Ovary (tissue), 9 donors: Measurements from ENCODE around the gene ZNF473. TPM values are rescaled to one million over a fixed set of nuclear protein-coding genes. Genes with fewer than 3 reads are reported as not detected.

ENCODE experiments used
- DNase-seq, 5 donors: peaks; one replicate each; pipeline ENCODE4 v3.0.0-alpha.2; 2019 to 2020
- H3K27ac ChIP-seq, 2 donors: fragments of 200-600 bp; one replicate each; pipeline versions ENCODE4 v1.5.1 to v1.8.0; 2019 to 2022
- H3K27me3 ChIP-seq: fragments of 200-600 bp; one replicate; pipeline ENCODE4 v1.8.0; 2022
- H3K36me3 ChIP-seq: fragments of 200-600 bp; sonication (generic); one replicate; pipeline ENCODE4 v1.5.1; 2019
- H3K4me1 ChIP-seq: one replicate; pipeline ENCODE4 v1.8.1; 2013; ENCODE audit warnings: mild to moderate bottlenecking, moderate library complexity; ENCODE audit not compliant: insufficient read depth
- H3K4me3 ChIP-seq: fragments of 200-600 bp; sonication (generic); one replicate; pipeline ENCODE4 v1.5.1; 2017
- H3K9me3 ChIP-seq, 2 donors: fragments of 200-600 bp in 1 of 2; sonication (generic) in 1 of 2; one replicate each; pipeline versions ENCODE4 v1.5.1 to v1.8.1; 2013 to 2019; ENCODE audit warnings: mild to moderate bottlenecking in 1 of 2, moderate library complexity in 1 of 2
- EP300 ChIP-seq: sonication (generic); formaldehyde crosslinking; IDR thresholded peaks from one replicate; pipeline ENCODE4 v1.6.1; 2017; ENCODE audit warnings: antibody characterized with exemption
- POLR2A ChIP-seq: fragments of 450-650 bp; IDR thresholded peaks from one replicate; pipeline ENCODE4 v1.6.1; 2017; ENCODE audit warnings: antibody characterized with exemption, mild to moderate bottlenecking, moderate library complexity
- WGBS, 3 donors: extraction: QIAGEN DNeasy Blood & Tissue Kit in 1 of 3; methylation state at CpG; one replicate each; pipeline versions ENCODE4 v1.1.5 to v1.1.7; 2013 to 2017; 5-methylcytosine and 5-hydroxymethylcytosine counted together
- intact Hi-C, 4 donors: fragments of 100-400 bp; cut with DNase I; formaldehyde crosslinking; loops; one replicate each; pipeline versions ENCODE4 v1.11.0 to v1.15.1; 2022 to 2023
- polyA plus RNA-seq, 2 donors: library from polyadenylated mRNA; stranded (reverse); fragments of 200-250 nt in 1 of 2; fragments of 350-450 nt in 1 of 2; fragmentation: Illumina TruSeq in 1 of 2; extraction: RNeasy Lipid Tissue Mini Kit (QIAGEN cat#74804) in 1 of 2; gene quantifications; one replicate each; pipeline ENCODE4 v1.2.3, GENCODE V29; 2013 to 2014
- total RNA-seq, 7 donors: library from RNA; depleted of rRNA in 2 of 7; stranded (reverse); fragments of >200 nt in 2 of 7; fragmentation: NEBNext Ultra II Directional in 3 of 7; extraction: Animal tissue kit (Norgen Biotek cat#: 25700) in 3 of 7; gene quantifications; one replicate each; pipeline versions ENCODE4 v1.1.0 to v1.2.4, GENCODE V29; 2016 to 2023
- TF ChIP-seq, protein P1 (sequence below), 3 donors: fragments of 450-650 bp in 2 of 3; fragments of 200-600 bp in 1 of 3; IDR thresholded peaks; one replicate each; pipeline versions ENCODE4 v1.5.1 to v1.8.0; 2016 to 2022; ENCODE audit warnings: antibody characterized with exemption in 3 of 3, mild to moderate bottlenecking in 1 of 3
- donor health status: DM: no; HTN: no; CAD: no; lungs with moderate emphysema.
- donor health status: DM: no; HTN: no; CAD: no.
- donor health status: Bipolar disorder and iron deficiency.
- donor health status: DM: yes; HTN: yes; CAD: no.
- donor health status: DM: no; HTN: no; CAD: no.
- donor health status: DM: yes; HTN: yes; CAD: no.

Gene ZNF473
- total and polyA plus RNA-seq, 9 donors: 2.1 to 12.1 (median 7.7) TPM

DNA sequence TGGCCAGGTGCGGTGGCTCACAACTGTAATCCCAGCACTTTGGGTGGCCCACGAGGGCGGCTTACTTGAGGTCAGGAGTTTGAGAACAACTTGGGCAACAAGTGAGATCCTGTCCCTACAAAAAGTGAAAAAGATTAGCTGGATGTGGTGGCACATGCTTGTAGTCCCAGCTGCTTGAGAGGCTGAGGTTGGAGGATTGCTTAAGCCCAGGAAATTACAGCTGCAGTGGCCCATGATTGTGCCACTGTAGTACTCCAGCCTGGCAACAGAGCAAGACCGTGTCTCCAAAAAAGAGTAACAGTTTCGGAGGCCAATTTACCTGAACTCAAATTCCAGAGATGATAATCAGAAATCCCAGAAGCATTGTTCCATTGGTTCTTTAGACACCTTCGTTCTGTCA, 4.4 kb downstream of the ZNF473 start:
- Histone ChIP-seq H3K4me3 (no peak overlapping the region), H3K36me3 (no peaks in the 10 kb centered on the region), H3K27ac (no peak overlapping the region), H3K9me3 (peaks cover 0 to 5% of the 10 kb centered on the region in 2 donors), H3K27me3 (no peaks in the 10 kb centered on the region), H3K4me1 (peaks cover 6% of the 10 kb centered on the region)
- WGBS, 3 donors: 80 to 91% (median 89%) methylated on average over 6 of the region's 6 CpGs
- TF ChIP-seq POLR2A (no peak), EP300 (no peak)
- TF ChIP-seq, protein P1, sequence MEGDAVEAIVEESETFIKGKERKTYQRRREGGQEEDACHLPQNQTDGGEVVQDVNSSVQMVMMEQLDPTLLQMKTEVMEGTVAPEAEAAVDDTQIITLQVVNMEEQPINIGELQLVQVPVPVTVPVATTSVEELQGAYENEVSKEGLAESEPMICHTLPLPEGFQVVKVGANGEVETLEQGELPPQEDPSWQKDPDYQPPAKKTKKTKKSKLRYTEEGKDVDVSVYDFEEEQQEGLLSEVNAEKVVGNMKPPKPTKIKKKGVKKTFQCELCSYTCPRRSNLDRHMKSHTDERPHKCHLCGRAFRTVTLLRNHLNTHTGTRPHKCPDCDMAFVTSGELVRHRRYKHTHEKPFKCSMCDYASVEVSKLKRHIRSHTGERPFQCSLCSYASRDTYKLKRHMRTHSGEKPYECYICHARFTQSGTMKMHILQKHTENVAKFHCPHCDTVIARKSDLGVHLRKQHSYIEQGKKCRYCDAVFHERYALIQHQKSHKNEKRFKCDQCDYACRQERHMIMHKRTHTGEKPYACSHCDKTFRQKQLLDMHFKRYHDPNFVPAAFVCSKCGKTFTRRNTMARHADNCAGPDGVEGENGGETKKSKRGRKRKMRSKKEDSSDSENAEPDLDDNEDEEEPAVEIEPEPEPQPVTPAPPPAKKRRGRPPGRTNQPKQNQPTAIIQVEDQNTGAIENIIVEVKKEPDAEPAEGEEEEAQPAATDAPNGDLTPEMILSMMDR (IDR thresholded peaks at IDR 0.05): no peak
- intact Hi-C loops: no loop called here
- DNase-seq: no peak

DNA sequence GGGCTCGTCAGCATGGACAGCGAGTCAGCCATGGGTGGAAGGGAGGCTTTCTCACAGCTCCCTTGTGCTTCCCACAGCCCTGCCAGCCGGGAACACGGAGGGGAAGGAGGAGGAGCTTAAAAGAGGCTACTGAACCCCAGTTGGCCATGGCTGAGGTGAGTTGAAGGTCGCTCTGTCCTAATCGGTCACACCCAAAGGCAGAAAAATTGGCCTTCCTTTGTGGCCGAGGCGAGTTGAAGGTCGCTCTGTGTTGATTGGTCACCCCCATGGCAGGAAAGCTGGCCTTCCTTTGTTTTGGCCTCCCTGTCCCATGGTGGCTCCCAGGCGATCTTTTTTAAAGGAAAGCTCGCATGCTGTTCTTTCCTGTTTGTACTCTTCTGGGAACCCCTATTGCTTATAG, 5.1 kb downstream of the ZNF473 start:
- H3K27me3 ChIP-seq: no peaks in the 10 kb centered on the region
- peaks cover 0 to 5% of the 10 kb centered on the region in 2 donors for H3K9me3 ChIP-seq
- H3K27ac ChIP-seq: no peak overlapping the region
- TF ChIP-seq EP300 (no peak), POLR2A (no peak)
- TF ChIP-seq, protein P1 (IDR thresholded peaks at IDR 0.05): no peak
- DNase-seq: no peak
- peaks cover 6% of the 10 kb centered on the region for H3K4me1 ChIP-seq
- 81 to 83% (median 81%) methylated on average over 11 of the region's 11 CpGs for WGBS, 3 donors
- no peaks in the 10 kb centered on the region for H3K36me3 ChIP-seq
- intact Hi-C loops: no loop called here
- no peak overlapping the region for H3K4me3 ChIP-seq

- intact Hi-C loops: no loop called here
- DNase-seq: no peak
- 94 to 97% (median 94%) methylated on average over 3 of the region's 3 CpGs for WGBS, 3 donors
- peaks cover 0 to 5% of the 10 kb centered on the region in 2 donors for H3K9me3 ChIP-seq
- no peak overlapping the region for H3K27ac ChIP-seq
- H3K4me1 ChIP-seq: no peaks in the 10 kb centered on the region
- no peak for TF ChIP-seq EP300
- TF ChIP-seq POLR2A: no peak
- TF ChIP-seq, protein P1 (IDR thresholded peaks at IDR 0.05): no peak
- H3K27me3 ChIP-seq: no peaks in the 10 kb centered on the region
- peaks cover 6% of the 10 kb centered on the region for H3K36me3 ChIP-seq
- H3K4me3 ChIP-seq: no peak overlapping the region
Observed at GRCh38 chr19:50036908-50037307, 11.1 kb downstream of the ZNF473 start.

DNA sequence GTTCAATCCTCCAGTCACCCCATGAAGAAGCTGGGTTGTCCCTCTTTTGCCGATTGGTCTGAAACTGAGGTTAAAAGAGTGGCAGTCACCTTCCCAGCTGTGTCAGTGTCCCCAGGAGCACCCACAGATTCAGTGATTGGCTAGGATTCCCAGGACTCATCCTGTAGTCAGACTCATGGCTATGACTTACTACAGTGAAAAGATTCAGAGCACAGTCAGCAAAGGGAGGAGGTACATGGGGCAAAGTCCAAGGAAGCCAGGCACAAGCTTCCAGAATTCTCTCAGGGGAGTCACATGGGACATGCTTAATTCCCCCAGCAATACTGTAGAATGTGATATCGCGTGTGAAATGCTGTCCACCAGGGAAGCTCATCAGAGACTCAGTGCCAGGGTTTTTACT, 14.2 kb downstream of the ZNF473 start:
- Histone ChIP-seq H3K36me3 (peaks cover 6% of the 10 kb centered on the region), H3K9me3 (peaks cover 7 to 17% of the 10 kb centered on the region in 2 donors), H3K4me3 (no peak overlapping the region), H3K27ac (no peak overlapping the region), H3K27me3 (no peaks in the 10 kb centered on the region), H3K4me1 (no peaks in the 10 kb centered on the region)
- intact Hi-C loops: no loop called here
- WGBS, 3 donors: 92 to 98% (median 94%) methylated on average over 3 of the region's 3 CpGs
- no peak for TF ChIP-seq POLR2A
- TF ChIP-seq EP300: no peak
- TF ChIP-seq, protein P1 (IDR thresholded peaks at IDR 0.05): no peak
- DNase-seq: no peak
